NB4 (cell line): ENCODE results near the gene PGAM5.

ENCODE experiments used
- DNase-seq: peaks from one replicate; pipeline ENCODE4 v3.0.0; 2010; ENCODE audit warnings: low read depth
- H3K4me3 ChIP-seq: one replicate; pipeline ENCODE4 v1.5.1; 2011; ENCODE audit warnings: mild to moderate bottlenecking, low read depth, low read length, moderate library complexity
- CTCF ChIP-seq: IDR thresholded peaks from one replicate; pipeline ENCODE4 v1.5.1; 2012; ENCODE audit warnings: low read depth, low read length
- MAX ChIP-seq: IDR thresholded peaks from 2 replicates; pipeline ENCODE4 v1.6.1; 2011; ENCODE audit warnings: low read depth, low read length
- MYC ChIP-seq: IDR thresholded peaks from 2 replicates; pipeline ENCODE4 v1.6.1; 2011; ENCODE audit warnings: low read depth, low read length
- POLR2A ChIP-seq: IDR thresholded peaks from 2 replicates; pipeline ENCODE4 v1.6.1; 2011; ENCODE audit warnings: mild to moderate bottlenecking; ENCODE audit not compliant: insufficient read length; ENCODE audit errors: extremely low read depth

PGAM5 gene

GRCh38 chr12:132734206-132734605 lies 23.6 kb downstream of the PGAM5 start:
- DNase-seq: no peak

GRCh38 chr12:132735496-132735895 lies 24.9 kb downstream of the PGAM5 start:
- no peak for DNase-seq
- no peak for TF ChIP-seq CTCF
- no peak for TF ChIP-seq POLR2A
- no peak for TF ChIP-seq MAX
- no peak for TF ChIP-seq MYC
- no peak overlapping the region for H3K4me3 ChIP-seq

More at GRCh38 chr12:132734206-132734605, 23.6 kb downstream of the PGAM5 start:
- H3K4me3 ChIP-seq: no peak overlapping the region
- TF ChIP-seq MAX (no peak), CTCF (no peak), POLR2A (no peak), MYC (no peak)

- H3K4me3 ChIP-seq: no peak overlapping the region
- DNase-seq: no peak
- TF ChIP-seq POLR2A (no peak), MYC (no peak), CTCF (no peak), MAX (no peak)
Observed at GRCh38 chr12:132736378-132736777, 25.7 kb downstream of the PGAM5 start.

- H3K4me3 ChIP-seq: no peak overlapping the region
- no peak for DNase-seq
- no peak for TF ChIP-seq MAX
- no peak for TF ChIP-seq MYC
- TF ChIP-seq POLR2A: no peak
- TF ChIP-seq CTCF: no peak
Observed at GRCh38 chr12:132736913-132737312, 26.3 kb downstream of the PGAM5 start.

- no peak for TF ChIP-seq CTCF
- no peak for DNase-seq
- H3K4me3 ChIP-seq: no peak overlapping the region
Observed at GRCh38 chr12:132739600-132740312, 29.1 kb downstream of the PGAM5 start.

GRCh38 chr12:132740313-132740646 lies 29.6 kb downstream of the PGAM5 start:
- TF ChIP-seq MYC: no peak
- no peak for TF ChIP-seq POLR2A
- no peak for TF ChIP-seq MAX
- no peak for TF ChIP-seq CTCF
- no peak overlapping the region for H3K4me3 ChIP-seq
- DNase-seq: no peak
